Panc1 (cell line): ENCODE measurements around the gene RAD9A. TPM values are rescaled to one million over a fixed set of nuclear protein-coding genes. Genes with fewer than 3 reads are reported as not detected.
A peak's percentile ranks its signal among the peaks of the same experiment; 100 is the strongest.

Experiments used
- ATAC-seq: fragments of 200-7000 bp; cut with Tn5 transposase; 2 replicates; pipeline ENCODE4 v1.9.1; 2020; ENCODE audit warnings: mild to moderate bottlenecking, moderate library complexity
- BruUV-seq: library from RNA; stranded (reverse); fragments of 400-500 nt; replicated peaks from 2 replicates; lab custom pipeline; 2021; lab: Mats Ljungman, UMichigan
- CTCF ChIA-PET: fragments of 300-600 bp; sonication (Branson Sonifier 250); formaldehyde crosslinking; loops from one replicate; lab custom pipeline; 2022; ENCODE audit warnings: antibody characterized with exemption; lab: Charles Lee
- POLR2A ChIA-PET: fragments of 300-600 bp; sonication (Branson Sonifier 250); formaldehyde crosslinking; loops from one replicate; lab custom pipeline; 2022; ENCODE audit warnings: antibody characterized with exemption; lab: Charles Lee
- DNase-seq: peaks from one replicate; pipeline ENCODE4 v3.0.0-alpha.2; 2010; ENCODE audit warnings: low read depth, low spot score
- H3K27ac ChIP-seq: 2 replicates; pipeline ENCODE4 v1.5.1; 2011; ENCODE audit warnings: mild to moderate bottlenecking, low read length, inconsistent platforms
- H3K27me3 ChIP-seq: fragments of 200-500 bp; sonication (Bioruptor generic); 2 replicates; pipeline ENCODE4 v1.6.0; 2014; ENCODE audit warnings: low read length, inconsistent platforms; ENCODE audit not compliant: control insufficient read depth, insufficient read depth
- H3K36me3 ChIP-seq: fragments of 200-500 bp; sonication (Bioruptor generic); 2 replicates; pipeline ENCODE4 v1.5.1; 2014; ENCODE audit warnings: inconsistent platforms, mild to moderate bottlenecking, low read length, moderate library complexity; ENCODE audit not compliant: control insufficient read depth, insufficient read depth
- H3K4me1 ChIP-seq: 2 replicates; pipeline ENCODE4 v1.5.1; 2011; ENCODE audit warnings: inconsistent platforms, mild to moderate bottlenecking, low read length, moderate library complexity; ENCODE audit not compliant: control insufficient read depth, insufficient read depth
- H3K4me3 ChIP-seq, 2 experiments: 2 replicates each; pipeline ENCODE4 v1.5.1; 2011 to 2012; ENCODE audit warnings: low read depth in 2 of 2, low read length in 2 of 2, mild to moderate bottlenecking in 2 of 2, inconsistent platforms in 1 of 2, moderate library complexity in 1 of 2
- H3K9me3 ChIP-seq: fragments of 200-500 bp; sonication (Bioruptor generic); 2 replicates; pipeline ENCODE4 v1.5.1; 2014; ENCODE audit warnings: low read depth, mild to moderate bottlenecking, inconsistent platforms, low read length, moderate library complexity; ENCODE audit not compliant: control insufficient read depth, insufficient read depth
- POLR2AphosphoS5 ChIP-seq: IDR thresholded peaks from 2 replicates; pipeline ENCODE4 v1.6.1; 2012; ENCODE audit warnings: mild to moderate bottlenecking, low read depth, low read length, moderate library complexity
- SIN3A ChIP-seq: IDR thresholded peaks from 2 replicates; pipeline ENCODE4 v1.6.1; 2012; ENCODE audit warnings: low read depth, mild to moderate bottlenecking, low read length, moderate library complexity, borderline replicate concordance; ENCODE audit not compliant: insufficient read depth
- TCF7L2 ChIP-seq: IDR thresholded peaks from 2 replicates; pipeline ENCODE4 v1.6.1; 2011; ENCODE audit warnings: mild to moderate bottlenecking, low read depth, low read length, inconsistent platforms
- in situ Hi-C: cut with HindIII; loops from 2 replicates; pipeline ENCODE4 v1.10.0; 2016; ENCODE audit warnings: low sequenced_read_pairs, low pct_unique_long_range_greater_than_20kb
- intact Hi-C: fragments of 100-400 bp; cut with micrococcal nuclease; formaldehyde crosslinking; loops from one replicate; pipeline ENCODE4 v1.10.0; 2022; ENCODE audit not compliant: unreplicated experiment
- total RNA-seq: library from RNA; stranded (reverse); gene quantifications from one replicate; pipeline ENCODE4 v1.2.1, GENCODE V29; 2021; ENCODE audit not compliant: unreplicated experiment
- TF ChIP-seq, protein P1 (sequence below): fragments of 450-650 bp; IDR thresholded peaks from 2 replicates; pipeline ENCODE4 v1.5.1; 2017; ENCODE audit warnings: mild to moderate bottlenecking
- TF ChIP-seq, protein P2 (sequence below), 2 experiments: IDR thresholded peaks; 2 replicates each; pipeline ENCODE4 v1.6.1; 2011 to 2012; ENCODE audit warnings: low read depth in 2 of 2, control low read depth in 1 of 2, low read length in 1 of 2, mild to moderate bottlenecking in 1 of 2, moderate library complexity in 1 of 2; ENCODE audit not compliant: insufficient read depth in 1 of 2

The RAD9A gene
- total RNA-seq, 1 experiment from 2014 or later: 33.1 TPM

DNA sequence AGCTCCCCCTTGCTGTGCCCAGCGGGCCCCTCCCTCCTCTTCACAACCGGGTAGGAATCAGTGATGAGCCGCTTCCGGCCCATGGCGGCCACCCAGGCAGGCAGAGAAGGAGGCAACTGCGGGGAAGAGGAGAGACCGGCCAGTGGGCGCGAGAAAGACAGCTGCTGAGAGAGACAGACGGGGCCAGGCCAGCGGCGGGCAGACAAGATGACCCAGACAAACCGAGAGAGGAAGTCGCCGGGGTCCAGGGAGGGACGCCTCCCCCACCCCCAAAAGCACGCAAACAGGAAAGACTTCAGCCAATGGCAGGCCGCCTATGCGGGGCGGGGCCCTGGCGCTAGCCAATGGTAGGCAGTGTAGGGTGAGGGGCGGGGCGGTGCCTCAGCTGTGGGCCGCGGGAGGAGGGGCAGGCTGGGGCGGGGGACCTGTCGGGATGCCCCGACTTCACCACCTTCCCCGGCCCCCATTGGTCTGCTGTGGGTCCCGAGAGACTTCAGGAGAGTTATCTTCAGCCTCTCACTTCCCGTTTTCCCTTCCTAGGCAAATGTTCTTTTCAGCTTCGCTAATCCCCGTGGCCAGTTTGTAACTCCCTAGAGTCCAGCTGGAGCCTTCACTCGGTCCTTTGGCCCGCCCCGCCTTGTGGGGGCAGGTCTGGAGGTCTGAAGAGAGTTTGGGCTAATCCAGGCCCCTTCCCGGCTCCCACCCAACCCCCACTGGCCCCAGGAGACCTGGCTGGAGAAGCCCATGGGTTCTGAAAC is 38.3 kb upstream of the RAD9A start, which contains the start of gene POLD4:
POLD4 (minus strand) TSS at position 230 of the 758 bp plus-strand sequence; CDS start at position 83, 147 bp downstream.
- in situ Hi-C loops (no loop called here), intact Hi-C loops (no loop called here)
- DNase-seq: no peak
- no peaks in the 10 kb centered on the region for H3K36me3 ChIP-seq
- no peaks in the 10 kb centered on the region for H3K9me3 ChIP-seq
- ChIA-PET CTCF (interaction anchor here (0.5 to 7.9 kb wide), 5 partner anchors 16 to 220 kb away, joined by 3 to 207 read pairs (median 5); no protein-coding TSS in a partner anchor), POLR2A (interaction anchor here (0.5 to 2.3 kb wide), 6 partner anchors 21 to 283 kb away, joined by 3 to 32 read pairs (median 4); no protein-coding TSS in a partner anchor)
- H3K4me3 ChIP-seq: peak within 1 kb of the TSS; percentile 67 to 74
- peaks cover 63% of the 10 kb centered on the region for H3K4me1 ChIP-seq
- no peaks in the 10 kb centered on the region for H3K27me3 ChIP-seq
- TF ChIP-seq, protein P1, sequence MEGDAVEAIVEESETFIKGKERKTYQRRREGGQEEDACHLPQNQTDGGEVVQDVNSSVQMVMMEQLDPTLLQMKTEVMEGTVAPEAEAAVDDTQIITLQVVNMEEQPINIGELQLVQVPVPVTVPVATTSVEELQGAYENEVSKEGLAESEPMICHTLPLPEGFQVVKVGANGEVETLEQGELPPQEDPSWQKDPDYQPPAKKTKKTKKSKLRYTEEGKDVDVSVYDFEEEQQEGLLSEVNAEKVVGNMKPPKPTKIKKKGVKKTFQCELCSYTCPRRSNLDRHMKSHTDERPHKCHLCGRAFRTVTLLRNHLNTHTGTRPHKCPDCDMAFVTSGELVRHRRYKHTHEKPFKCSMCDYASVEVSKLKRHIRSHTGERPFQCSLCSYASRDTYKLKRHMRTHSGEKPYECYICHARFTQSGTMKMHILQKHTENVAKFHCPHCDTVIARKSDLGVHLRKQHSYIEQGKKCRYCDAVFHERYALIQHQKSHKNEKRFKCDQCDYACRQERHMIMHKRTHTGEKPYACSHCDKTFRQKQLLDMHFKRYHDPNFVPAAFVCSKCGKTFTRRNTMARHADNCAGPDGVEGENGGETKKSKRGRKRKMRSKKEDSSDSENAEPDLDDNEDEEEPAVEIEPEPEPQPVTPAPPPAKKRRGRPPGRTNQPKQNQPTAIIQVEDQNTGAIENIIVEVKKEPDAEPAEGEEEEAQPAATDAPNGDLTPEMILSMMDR: no peak
- peak; percentile 91 for TF ChIP-seq POLR2AphosphoS5
- TF ChIP-seq, protein P2, sequence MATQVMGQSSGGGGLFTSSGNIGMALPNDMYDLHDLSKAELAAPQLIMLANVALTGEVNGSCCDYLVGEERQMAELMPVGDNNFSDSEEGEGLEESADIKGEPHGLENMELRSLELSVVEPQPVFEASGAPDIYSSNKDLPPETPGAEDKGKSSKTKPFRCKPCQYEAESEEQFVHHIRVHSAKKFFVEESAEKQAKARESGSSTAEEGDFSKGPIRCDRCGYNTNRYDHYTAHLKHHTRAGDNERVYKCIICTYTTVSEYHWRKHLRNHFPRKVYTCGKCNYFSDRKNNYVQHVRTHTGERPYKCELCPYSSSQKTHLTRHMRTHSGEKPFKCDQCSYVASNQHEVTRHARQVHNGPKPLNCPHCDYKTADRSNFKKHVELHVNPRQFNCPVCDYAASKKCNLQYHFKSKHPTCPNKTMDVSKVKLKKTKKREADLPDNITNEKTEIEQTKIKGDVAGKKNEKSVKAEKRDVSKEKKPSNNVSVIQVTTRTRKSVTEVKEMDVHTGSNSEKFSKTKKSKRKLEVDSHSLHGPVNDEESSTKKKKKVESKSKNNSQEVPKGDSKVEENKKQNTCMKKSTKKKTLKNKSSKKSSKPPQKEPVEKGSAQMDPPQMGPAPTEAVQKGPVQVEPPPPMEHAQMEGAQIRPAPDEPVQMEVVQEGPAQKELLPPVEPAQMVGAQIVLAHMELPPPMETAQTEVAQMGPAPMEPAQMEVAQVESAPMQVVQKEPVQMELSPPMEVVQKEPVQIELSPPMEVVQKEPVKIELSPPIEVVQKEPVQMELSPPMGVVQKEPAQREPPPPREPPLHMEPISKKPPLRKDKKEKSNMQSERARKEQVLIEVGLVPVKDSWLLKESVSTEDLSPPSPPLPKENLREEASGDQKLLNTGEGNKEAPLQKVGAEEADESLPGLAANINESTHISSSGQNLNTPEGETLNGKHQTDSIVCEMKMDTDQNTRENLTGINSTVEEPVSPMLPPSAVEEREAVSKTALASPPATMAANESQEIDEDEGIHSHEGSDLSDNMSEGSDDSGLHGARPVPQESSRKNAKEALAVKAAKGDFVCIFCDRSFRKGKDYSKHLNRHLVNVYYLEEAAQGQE (IDR thresholded peaks at IDR 0.05; ENCODE audit: insufficient read depth in 1 of 2, low read depth in 2 of 2, low read length in 1 of 2): 0 out of 4 replicates have a peak, but pooled peaks of 1 of the 2 experiments have one; percentile 29
- TF ChIP-seq SIN3A: peak; percentile 74; the same call in 1 of the 2 replicates
- TF ChIP-seq TCF7L2: no peak
- BruUV-seq: no TSS peak
- H3K27ac ChIP-seq: peak within 1 kb of the TSS; percentile 94
- peak; percentile 87 for ATAC-seq

DNA sequence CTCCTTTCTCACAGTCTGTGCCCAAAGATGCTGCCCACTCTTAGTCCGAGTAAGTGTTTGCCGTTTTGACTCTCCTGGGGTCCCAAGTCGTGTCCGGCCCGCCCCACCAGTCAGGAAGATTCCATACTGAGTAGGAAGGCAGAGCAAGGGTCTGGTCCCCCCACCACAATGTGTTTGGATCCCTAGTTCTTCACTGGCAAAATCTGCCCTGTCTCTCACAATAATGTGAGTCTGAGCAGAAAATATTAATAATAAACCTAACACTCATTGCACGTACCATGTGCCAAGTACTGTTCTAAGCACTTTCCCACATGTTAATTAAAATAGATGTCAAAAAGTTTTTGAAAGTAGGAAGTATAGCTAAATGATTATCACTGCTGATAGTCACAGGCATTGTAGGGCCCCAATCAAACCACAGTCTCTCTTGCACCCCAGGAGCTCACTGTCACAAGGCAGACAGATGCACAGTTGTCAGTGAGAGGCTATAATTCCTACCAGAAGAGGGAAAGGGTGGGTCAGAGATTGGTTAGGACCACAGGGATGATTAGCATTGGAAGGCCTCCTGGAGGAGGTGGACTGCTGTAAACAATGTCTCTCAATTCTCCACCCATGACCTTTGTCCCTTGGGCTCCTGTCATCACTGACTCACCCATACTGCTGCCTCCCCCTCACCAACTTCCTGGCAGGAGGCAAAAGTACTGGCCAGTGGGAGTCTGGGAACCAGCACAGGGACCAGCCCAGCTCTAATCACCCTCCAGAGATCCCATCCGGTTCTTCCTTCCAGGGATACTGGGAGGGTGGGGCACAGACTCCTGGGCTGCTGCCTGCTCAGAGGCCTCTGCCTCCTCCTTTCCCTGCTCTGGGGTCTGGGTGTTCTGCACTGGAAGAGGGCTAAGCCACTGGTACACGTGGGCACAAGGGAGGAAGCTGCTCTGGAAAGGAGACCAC is 37.4 kb upstream of the RAD9A start:
- in situ Hi-C loops: no loop called here
- ATAC-seq: peak; percentile 65

More for the DNA sequence above, 37.4 kb upstream of the RAD9A start:
- TF ChIP-seq, protein P1: no peak
- TF ChIP-seq POLR2AphosphoS5: peak; percentile 70
- no peak for TF ChIP-seq TCF7L2
- BruUV-seq: TSS peak; percentile 92
- ChIA-PET POLR2A (interaction anchor here (0.6 to 2.3 kb wide), 3 partner anchors 15 to 213 kb away, joined by 3 to 32 read pairs (median 5); no protein-coding TSS in a partner anchor), CTCF (interaction anchor here (0.5 to 7.9 kb wide), 4 partner anchors 17 to 219 kb away, joined by 3 to 207 read pairs (median 4); no protein-coding TSS in a partner anchor)
- Histone ChIP-seq H3K4me1 (peaks cover 63% of the 10 kb centered on the region), H3K36me3 (no peaks in the 10 kb centered on the region), H3K27ac (peak overlapping the region; percentile 94), H3K27me3 (no peaks in the 10 kb centered on the region), H3K4me3 (peak overlapping the region; percentile 67 to 74), H3K9me3 (no peaks in the 10 kb centered on the region)
- intact Hi-C loops: no loop called here
- DNase-seq: peak; percentile 98
